Kidney epithelial cell (primary cell): ENCODE results near the gene ITFG1. TPM values are rescaled to one million over a fixed set of nuclear protein-coding genes. Genes with fewer than 3 reads are reported as not detected.

Experiments used
- DNase-seq: peaks from one replicate; pipeline ENCODE4 v3.0.0-alpha.2; 2010; ENCODE audit warnings: low read depth
- H3K27me3 ChIP-seq: 2 replicates; pipeline ENCODE4 v1.6.0; 2011; ENCODE audit warnings: low read length; ENCODE audit not compliant: control insufficient read depth, insufficient read depth
- H3K36me3 ChIP-seq: 2 replicates; pipeline ENCODE4 v1.5.1; 2011; ENCODE audit warnings: low read length; ENCODE audit not compliant: control insufficient read depth, insufficient read depth
- H3K4me3 ChIP-seq: 2 replicates; pipeline ENCODE4 v1.5.1; 2011; ENCODE audit warnings: low read depth, mild to moderate bottlenecking, control low read depth, low read length
- CTCF ChIP-seq: IDR thresholded peaks from 2 replicates; pipeline ENCODE4 v1.5.1; 2011; ENCODE audit warnings: mild to moderate bottlenecking, moderate library complexity, low read length, control low read depth, inconsistent platforms; ENCODE audit not compliant: insufficient read depth, poor library complexity, severe bottlenecking
- total RNA-seq: library from RNA; depleted of rRNA; stranded (reverse); fragments of >200 nt; gene quantifications from 2 replicates; pipeline ENCODE4 v1.2.3, GENCODE V29; 2015

ITFG1 gene
- total RNA-seq, 1 donor from 2014 or later = 52.6 TPM

- Histone ChIP-seq H3K27me3 (no peaks in the 10 kb centered on the region), H3K36me3 (no peaks in the 10 kb centered on the region), H3K4me3 (no peak overlapping the region)
- no peak for TF ChIP-seq CTCF
- no peak for DNase-seq
These were observed 86.2 kb downstream of the ITFG1 start for GRCh38 chr16:47374629-47375028.

DNA sequence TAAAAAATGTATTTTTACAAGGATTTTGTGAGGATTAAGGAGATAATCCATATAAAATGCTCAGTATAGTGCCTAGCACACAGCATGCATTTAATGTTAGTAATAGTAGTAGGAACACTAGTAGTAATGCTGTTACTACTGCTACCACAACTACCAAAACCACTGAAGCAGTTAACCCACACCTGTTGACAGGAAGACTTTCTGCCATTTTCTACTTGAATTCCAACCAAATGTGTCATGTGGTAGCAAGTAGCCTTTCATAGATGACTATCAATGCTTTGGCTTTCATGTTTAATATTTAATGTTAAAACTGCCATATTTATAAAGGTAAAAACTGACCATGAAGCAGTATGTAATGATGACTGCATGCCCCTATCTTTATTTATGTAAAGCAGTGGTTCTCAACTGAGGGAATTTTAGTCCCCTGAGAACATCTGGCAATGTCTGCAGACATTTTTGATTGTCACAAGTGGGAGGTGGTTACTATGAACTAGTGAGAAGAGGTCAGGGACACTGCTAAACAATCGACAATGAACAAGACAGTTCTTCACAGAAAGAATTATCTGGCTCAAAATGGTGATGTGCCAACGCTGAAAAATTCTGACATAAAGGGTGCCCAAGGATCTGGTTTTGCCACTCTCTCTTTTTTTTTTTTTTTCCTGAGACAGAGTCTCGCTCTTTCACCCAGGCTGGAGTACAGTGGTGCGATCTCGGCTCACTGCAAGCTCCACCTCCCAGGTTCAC lies 89.4 kb downstream of the ITFG1 start:
- no peak for DNase-seq
- TF ChIP-seq CTCF = no peak
- no peaks in the 10 kb centered on the region for H3K27me3 ChIP-seq
- H3K36me3 ChIP-seq = no peaks in the 10 kb centered on the region
- no peak overlapping the region for H3K4me3 ChIP-seq

DNA sequence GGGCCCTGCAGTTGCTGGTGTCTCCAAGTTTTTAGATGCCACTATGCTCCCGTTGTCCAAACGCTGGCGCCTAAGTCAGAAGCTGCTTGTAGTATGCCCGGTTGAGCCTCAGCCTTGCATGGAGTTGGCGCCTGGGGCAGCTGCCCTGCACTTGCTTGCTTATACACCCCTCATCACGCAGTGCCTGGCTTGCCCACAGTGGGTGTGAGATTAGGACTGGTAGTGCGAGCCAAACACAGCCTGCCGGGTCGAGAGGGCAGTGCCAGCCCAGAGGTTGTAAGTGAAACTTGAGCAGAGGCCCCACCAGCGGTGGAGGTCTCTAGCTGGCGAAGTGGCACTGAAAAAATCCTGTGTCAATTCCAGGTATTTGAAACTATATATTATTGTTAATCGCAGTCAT lies 90.3 kb downstream of the ITFG1 start:
- Histone ChIP-seq H3K4me3 (no peak overlapping the region), H3K36me3 (no peaks in the 10 kb centered on the region), H3K27me3 (no peaks in the 10 kb centered on the region)
- TF ChIP-seq CTCF = no peak
- no peak for DNase-seq

DNA sequence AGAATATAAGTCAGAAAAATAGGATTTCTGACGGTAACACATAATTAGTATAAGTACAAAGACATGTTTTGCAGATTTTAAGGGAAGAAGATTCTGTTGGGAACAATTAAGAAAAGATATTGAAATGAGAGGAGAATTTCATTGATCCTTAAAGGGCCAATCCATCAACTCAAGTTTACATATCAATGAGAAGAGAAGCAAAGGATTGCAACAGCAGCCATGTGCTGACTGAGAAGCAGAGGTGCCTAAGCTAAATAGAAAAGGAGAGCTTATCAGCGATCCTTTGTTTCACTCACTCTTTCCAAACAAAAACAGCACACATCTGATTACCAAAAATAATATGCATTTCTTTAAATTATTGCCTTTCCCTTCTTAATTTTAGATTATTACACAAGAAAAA lies 94.6 kb downstream of the ITFG1 start:
- Histone ChIP-seq H3K4me3 (no peak overlapping the region), H3K27me3 (no peaks in the 10 kb centered on the region), H3K36me3 (no peaks in the 10 kb centered on the region)
- no peak for TF ChIP-seq CTCF
- no peak for DNase-seq

GRCh38 chr16:47363761-47364160 lies 97.1 kb downstream of the ITFG1 start:
- H3K36me3 ChIP-seq = no peaks in the 10 kb centered on the region
- DNase-seq = no peak
- no peak overlapping the region for H3K4me3 ChIP-seq
- no peak for TF ChIP-seq CTCF
- H3K27me3 ChIP-seq = no peaks in the 10 kb centered on the region

DNA sequence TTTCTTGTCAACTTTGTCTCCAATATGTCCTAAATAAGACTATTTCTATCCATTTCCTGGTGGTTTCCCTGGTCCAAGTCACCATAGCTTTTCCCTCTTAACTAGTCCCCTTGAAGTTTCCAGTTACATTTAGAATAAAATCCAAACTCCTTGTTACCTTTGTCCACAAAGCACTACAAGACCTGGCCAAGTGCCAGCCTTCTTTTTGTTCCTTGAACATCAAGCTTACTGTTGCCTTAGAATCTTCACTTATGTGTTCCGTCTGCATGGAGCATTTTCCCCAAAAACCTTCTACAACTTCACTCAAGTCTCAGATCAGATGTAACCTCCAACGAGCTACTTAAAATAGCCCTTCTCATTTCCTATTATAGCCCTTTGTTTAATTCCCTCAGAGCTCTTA lies 101.4 kb downstream of the ITFG1 start:
- Histone ChIP-seq H3K4me3 (no peak overlapping the region), H3K36me3 (no peaks in the 10 kb centered on the region), H3K27me3 (no peaks in the 10 kb centered on the region)
- TF ChIP-seq CTCF = no peak
- no peak for DNase-seq
